ENCODE data around the gene ILDR1.

GRCh38 chr3:122032531-122032930 lies 10.5 kb upstream of the ILDR1 start:
- TF ChIP-seq CTCF (IDR thresholded peaks at IDR 0.05) (no peak), POLR2AphosphoS5 (IDR thresholded peaks at IDR 0.05) (no peak), POLR2A (IDR thresholded peaks at IDR 0.05) (no peak)

All from sigmoid colon (tissue), 4 donors.